GM19025 (cell line): Measurements from ENCODE around the gene CAPN14.
A peak's percentile ranks its signal among the peaks of the same experiment; 100 is the strongest.

ENCODE experiments used
- ATAC-seq: cut with Tn5 transposase; IDR thresholded peaks from one replicate; pipeline ENCODE4 v1.9.1; 2021; ENCODE audit warnings: mild to moderate bottlenecking, low read depth, moderate library complexity; ENCODE audit not compliant: unreplicated experiment

The CAPN14 gene

GRCh38 chr2:31227711-31228125 lies 10.4 kb upstream of the CAPN14 start:
- ATAC-seq: no peak

GRCh38 chr2:31227110-31227509 lies 9.8 kb upstream of the CAPN14 start:
- no peak for ATAC-seq

- ATAC-seq: no peak
Observed at GRCh38 chr2:31226266-31226665, 9.0 kb upstream of the CAPN14 start.

- no peak for ATAC-seq
Observed at GRCh38 chr2:31223749-31224148, 6.4 kb upstream of the CAPN14 start.

GRCh38 chr2:31223026-31223425 lies 5.7 kb upstream of the CAPN14 start:
- no peak for ATAC-seq

- no peak for ATAC-seq
Observed at GRCh38 chr2:31222071-31222470, 4.8 kb upstream of the CAPN14 start.

- no peak for ATAC-seq
Observed at GRCh38 chr2:31221544-31221943, 4.2 kb upstream of the CAPN14 start.

GRCh38 chr2:31219131-31219969 lies 2.0 kb upstream of the CAPN14 start:
- ATAC-seq: peak; percentile 75

GRCh38 chr2:31216734-31217133 lies 581 bp downstream of the CAPN14 start:
- ATAC-seq: peak; percentile 25

GRCh38 chr2:31214444-31214915 lies 2.8 kb downstream of the CAPN14 start:
- ATAC-seq: no peak

- ATAC-seq: no peak
Observed at GRCh38 chr2:31213601-31214443, 3.5 kb downstream of the CAPN14 start.

GRCh38 chr2:31212659-31213600 lies 4.4 kb downstream of the CAPN14 start:
- ATAC-seq: no peak

- no peak for ATAC-seq
Observed at GRCh38 chr2:31208240-31208639, 9.1 kb downstream of the CAPN14 start.

GRCh38 chr2:31207790-31208189 lies 9.5 kb downstream of the CAPN14 start:
- ATAC-seq: no peak

GRCh38 chr2:31205613-31206012 lies 11.7 kb downstream of the CAPN14 start:
- ATAC-seq: no peak

- no peak for ATAC-seq
Observed at GRCh38 chr2:31205186-31205585, 12.1 kb downstream of the CAPN14 start.

- no peak for ATAC-seq
Observed at GRCh38 chr2:31204783-31205182, 12.5 kb downstream of the CAPN14 start.

GRCh38 chr2:31203916-31204315 lies 13.4 kb downstream of the CAPN14 start:
- no peak for ATAC-seq

GRCh38 chr2:31202833-31203232 lies 14.5 kb downstream of the CAPN14 start:
- no peak for ATAC-seq

- ATAC-seq: no peak
Observed at GRCh38 chr2:31202041-31202440, 15.3 kb downstream of the CAPN14 start.
